NCI-H2029 treated with DMSO at 0.1 percent for 48 hours (cell line): Measurements from ENCODE around the gene KCNQ1.

Source experiments
- DNase-seq: peaks from one replicate; lab custom pipeline; 2025; lab: John Stamatoyannopoulos, UW

The KCNQ1 gene

DNA sequence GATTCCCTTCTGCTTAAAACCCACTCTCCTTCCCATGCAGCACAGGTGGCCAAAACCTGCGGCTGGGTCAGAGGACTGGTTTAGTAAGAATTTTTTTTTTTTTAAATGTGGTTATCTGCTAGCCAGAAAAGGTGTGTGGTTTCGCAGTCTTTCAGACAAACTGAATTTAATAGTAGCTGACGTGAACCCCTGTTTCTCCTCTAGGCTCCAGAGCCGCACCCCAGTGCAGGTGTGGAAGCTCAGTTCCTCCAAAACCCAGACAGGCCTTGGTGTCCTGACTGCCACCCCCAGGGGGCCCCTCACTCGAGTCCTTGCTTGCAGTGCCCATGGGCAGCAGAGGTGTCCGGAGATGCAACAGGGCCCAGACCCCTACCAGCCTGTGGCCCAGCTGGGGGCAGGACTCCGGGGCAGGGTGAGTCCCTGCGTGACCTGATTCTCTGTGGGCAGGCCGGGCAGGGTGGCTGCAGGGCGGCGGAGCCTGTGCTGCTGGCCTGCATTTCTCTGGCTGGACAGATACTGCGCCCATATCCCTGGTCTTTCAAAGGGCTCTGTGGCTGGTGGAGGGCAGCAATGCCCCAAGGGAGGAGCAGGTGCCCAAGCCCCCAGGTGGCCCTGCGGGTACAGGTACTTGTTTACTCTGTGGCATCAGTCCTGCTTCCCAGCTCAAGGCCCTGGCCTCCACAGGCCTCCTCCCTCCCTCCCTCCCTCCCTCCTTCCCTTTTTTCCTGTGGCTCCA, 15.2 kb downstream of the KCNQ1 start:
- no peak for DNase-seq

GRCh38 chr11:2460540-2461252, 15.9 kb downstream of the KCNQ1 start:
- DNase-seq: no peak

GRCh38 chr11:2461253-2461955, 16.6 kb downstream of the KCNQ1 start:
- DNase-seq: no peak

- DNase-seq: no peak
Measured at GRCh38 chr11:2461956-2462542, 17.2 kb downstream of the KCNQ1 start.

- DNase-seq: no peak
Measured at GRCh38 chr11:2462543-2462985, 17.8 kb downstream of the KCNQ1 start.

DNA sequence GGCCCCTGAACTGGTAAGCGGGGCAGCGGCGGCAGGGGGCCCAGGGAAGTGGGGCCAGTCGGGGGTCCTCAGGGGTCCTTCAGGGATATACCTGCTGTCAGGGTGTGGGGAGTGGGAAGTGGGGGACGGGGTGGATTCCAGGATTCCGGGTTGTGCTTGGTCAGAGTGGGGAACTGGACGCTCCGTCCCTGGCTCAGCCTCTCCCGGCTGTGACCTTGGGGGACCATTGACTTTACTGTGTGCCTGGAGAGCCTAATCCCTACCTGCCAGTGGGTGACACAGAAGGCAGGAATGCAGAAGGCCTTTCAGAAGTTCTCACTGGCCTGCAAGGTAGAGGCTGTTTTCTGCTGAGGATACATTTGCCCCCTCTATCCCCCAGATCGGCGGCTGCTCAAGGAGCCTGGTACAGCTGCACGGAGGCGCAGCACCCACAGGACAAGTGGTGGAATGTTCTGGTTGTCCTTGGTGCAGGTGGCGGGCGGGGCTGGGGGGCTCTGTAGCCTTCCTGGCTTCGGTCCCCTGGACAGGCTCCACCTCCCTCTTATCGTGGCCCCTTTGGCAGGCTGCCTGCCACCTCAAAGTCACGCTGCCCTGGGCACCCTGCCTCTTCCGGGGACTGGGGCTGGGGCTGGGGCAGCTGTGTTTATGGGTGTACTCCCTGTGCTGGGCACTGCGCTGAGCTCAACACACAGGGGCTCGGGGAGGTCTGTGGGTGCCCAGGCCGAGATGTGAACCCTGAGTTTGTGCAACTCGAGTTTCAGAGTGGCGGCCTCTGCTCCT, 18.4 kb downstream of the KCNQ1 start:
- DNase-seq: peak; percentile 72

DNA sequence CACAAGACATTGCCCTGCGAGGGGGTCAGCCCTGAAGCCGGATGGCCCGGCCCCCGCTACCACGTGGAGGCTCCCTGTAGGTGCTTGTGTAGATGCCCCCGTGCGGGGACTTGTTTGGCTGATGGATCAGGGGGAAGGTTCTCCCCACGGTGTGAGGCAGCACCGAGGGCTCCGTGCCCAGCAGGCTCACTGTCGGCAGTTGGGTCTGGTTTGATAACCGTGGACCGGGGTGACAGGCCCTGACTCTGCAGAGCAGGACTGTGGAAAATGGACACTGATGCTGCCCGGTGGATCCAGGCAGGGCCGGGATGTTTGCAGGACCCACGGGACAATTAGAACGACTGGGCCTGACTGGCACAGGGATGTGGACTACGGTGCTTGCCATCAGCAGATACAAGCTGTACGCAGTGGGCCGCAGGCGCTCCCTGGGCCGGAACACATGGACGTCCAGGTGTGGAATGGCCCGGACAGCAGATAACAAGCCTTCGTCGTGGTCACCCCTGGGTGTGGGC, 19.0 kb downstream of the KCNQ1 start:
- DNase-seq: no peak

DNA sequence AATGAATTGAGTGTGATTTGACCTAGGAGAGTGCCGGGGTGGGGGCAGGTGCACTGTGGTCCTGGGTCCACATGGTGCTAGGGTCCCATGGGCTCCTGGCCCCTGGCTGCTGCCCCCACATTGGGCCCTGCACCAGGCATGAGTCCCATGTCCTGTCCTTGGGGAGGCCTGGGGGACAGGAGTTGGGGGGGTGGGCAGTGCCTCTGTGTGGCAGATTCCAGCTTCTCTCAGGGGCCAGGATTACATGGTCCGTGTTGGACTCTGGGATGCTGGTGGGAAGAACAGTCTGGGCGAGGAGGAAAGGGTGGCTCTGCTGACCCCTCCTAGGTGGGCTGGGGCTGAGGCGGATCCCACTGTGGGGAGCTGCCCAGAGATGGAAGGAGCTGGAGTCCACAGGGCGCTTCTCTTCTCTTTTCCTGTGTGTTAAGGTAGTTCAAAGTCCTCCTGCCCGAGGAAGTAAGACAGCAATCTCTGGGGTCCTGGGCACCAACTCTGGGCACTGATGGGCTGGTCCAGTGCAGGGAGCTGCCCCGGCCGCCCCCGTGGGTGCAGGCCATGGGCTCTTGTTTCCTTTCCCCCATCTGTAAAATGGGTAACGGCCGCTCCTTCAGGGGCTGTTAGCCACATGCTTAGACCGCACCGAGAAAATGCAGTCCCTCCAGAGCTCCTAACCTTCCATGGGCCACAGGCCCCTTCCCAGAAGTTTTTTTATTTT, 19.8 kb downstream of the KCNQ1 start:
- no peak for DNase-seq

DNA sequence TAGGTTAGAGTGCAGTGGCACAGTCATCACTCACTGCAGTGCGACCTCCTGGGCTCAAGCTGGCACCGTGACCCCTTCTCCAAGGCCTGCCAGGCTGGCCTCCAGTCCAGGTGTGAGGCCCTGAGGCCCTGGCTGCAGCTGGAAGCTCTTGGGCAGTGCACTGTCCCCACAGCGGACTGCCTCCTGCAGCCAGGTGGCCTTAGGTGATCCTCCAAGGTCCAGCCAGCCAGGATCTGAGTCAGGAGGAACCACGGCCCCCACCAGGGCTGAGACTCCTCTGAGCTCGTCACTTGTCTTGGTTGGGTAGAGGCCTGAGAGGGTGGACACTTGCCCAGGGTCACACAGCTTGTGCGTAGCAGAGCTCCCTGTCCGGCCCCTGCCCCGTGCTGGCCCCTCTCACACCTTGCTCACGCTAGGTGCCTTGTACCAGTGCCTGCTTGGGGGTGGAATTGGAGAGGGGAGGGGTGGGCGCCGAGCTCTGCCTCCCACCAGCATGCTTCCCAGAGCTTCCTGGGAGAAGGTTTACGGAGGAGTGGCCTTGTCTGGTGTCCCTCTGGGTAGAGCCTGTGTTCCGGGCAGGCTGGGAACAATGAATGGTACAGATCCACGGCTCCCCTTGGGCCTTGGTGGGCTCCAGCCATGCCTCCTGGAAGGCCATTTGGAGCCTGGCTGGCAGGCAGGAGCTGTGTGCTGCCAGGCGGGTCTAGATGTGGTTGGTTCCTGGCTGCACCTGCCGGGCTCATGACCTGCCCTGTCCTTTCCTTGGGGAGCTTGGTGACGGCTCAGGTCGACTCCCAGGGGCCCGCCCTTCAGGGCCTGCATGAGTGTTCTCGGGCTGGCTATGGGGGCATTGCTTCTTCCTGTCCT, 20.6 kb downstream of the KCNQ1 start:
- DNase-seq: no peak

DNA sequence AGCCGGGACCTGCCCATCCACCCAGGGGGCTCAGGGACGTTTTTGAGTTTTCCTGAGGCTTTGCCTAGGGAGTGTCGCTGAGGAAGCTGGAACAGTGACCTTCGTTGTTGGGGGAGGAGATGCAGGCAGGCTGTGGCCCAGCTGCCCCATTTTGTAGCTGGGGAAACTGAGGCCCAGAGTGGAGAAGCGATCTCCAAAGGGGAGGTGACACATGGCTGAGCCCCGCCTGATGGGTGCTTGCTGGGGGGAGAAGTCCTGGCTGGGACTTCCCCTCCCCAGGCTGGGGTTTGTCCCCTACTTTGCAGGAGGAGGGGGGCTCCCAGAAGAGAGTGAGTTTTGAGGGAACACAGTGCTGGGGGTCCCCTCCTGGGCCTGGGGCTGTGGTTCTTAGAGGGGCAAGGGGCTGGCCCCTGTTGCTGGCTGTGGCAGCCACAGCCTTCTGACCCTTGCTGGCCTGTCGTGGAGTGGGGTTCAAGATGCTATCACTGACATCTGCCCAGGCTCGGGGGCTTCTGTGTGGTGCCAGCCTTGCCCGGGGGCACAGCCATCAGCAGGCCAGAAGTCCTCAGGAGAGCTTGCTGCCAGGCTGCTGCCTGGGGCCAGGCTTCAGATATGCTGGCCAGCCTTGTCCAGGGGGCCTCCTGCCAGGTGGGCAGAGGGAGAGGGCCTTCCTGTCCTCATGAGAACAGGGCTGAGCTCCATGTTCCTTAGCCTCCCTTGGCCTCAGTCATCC, 21.4 kb downstream of the KCNQ1 start:
- no peak for DNase-seq

GRCh38 chr11:2466869-2467694, 22.3 kb downstream of the KCNQ1 start:
- DNase-seq: no peak

DNA sequence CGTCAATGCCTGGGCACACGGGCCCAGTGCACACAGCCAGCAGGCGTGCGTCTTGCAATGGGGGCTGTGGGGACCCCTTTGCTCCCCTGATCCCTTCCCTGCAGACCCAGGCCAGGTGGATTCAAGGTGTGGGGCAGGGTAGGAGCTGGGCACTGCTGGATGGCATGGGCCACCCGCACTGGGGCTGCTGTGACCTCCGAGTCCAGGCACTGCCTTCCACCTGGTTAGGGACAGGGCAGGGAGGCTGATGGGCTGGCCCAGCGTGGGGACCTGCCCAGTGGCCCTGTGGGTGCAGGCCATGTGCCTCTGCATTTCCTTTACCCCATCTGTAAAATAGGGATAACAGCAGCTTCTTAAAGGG, 22.9 kb downstream of the KCNQ1 start:
- no peak for DNase-seq

- no peak for DNase-seq
Measured at GRCh38 chr11:2468363-2469235, 23.8 kb downstream of the KCNQ1 start.

DNA sequence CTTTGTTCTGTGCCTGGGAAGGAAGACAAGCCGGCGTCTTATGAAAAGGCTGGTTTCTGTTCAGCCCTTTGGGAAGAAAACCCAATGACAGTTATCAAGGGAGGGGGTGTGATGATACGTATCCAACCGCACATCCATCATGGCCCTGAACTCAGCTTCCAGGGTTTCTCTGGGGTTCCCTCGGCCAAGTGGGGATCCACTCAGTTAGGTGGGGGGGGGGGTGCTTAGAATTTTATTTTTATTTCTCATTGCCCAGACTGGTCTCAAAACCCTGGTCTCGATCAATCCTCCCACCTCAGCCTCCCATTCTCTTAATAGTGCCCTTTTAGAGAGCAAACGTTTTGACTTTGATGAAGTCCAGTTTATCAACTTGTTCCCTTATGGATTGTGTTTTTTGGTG, 25.7 kb downstream of the KCNQ1 start:
- DNase-seq: no peak

- DNase-seq: no peak
Measured at GRCh38 chr11:2471048-2471803, 26.4 kb downstream of the KCNQ1 start.

- DNase-seq: no peak
Measured at GRCh38 chr11:2471804-2472096, 26.9 kb downstream of the KCNQ1 start.
